Gastrocnemius medialis (tissue), 4 donors: ENCODE results near the gene TRIM28.

ENCODE experiments used
- POLR2A ChIP-seq, 2 donors: fragments of 450-650 bp; IDR thresholded peaks; one replicate each; pipeline ENCODE4 v1.6.1; 2017; ENCODE audit warnings: antibody characterized with exemption in 2 of 2, mild to moderate bottlenecking in 2 of 2, moderate library complexity in 2 of 2
- TF ChIP-seq, protein P1 (sequence below), 5 experiments: fragments of 450-650 bp in 3 of 5; fragments of 200-600 bp in 2 of 5; sonication (generic) in 2 of 5; IDR thresholded peaks in 4 of 5; conservative IDR thresholded peaks in 1 of 5; 1 replicate in 4 of 5; 2 replicates in 1 of 5; pipeline ENCODE4 v1.5.1; 2016 to 2019; ENCODE audit warnings: antibody characterized with exemption in 5 of 5, mild to moderate bottlenecking in 3 of 5, moderate library complexity in 3 of 5

DNA sequence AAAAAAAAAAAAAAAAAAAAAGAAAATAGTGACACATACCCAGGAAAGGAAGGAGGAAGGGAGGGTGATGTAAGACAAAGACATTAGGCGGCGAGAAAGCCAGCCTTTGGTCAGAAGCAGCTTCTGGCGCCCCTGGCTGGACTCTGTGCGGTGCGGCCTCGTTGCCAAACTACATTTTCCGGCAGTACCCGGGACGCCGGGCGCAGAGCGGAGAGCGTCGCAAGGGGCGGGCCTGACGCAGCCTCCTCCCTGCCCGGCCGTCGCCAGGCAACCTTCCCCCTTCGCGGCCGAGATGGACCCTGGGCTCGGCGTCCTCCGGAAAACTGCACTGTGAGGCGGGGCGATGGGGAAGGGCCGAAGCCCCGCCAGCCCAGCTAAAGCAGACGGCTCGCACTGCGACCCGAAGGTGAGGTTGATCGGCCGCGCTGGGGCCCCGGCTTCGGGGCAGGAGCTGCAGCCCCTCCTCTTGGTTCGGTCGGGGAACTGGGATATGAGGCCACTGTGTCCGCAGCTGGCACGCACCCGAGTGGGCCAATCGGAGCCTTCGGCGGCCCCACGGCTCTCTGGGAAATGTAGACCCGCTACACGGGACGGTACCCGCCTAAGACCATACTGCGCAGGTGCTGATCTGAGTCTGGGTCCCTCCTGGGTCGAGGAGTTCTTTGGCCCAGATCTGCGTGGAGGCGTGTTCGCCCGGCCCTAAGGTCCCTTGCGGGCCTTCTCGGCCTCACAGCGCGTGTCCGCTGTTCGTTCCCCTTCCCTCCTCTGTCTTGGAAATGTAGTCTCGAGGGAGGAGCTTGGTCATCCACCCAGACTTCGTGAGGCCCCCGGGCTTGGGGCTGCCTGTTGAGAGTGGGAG is 31.5 kb downstream of the TRIM28 start:
- TF ChIP-seq, protein P1, sequence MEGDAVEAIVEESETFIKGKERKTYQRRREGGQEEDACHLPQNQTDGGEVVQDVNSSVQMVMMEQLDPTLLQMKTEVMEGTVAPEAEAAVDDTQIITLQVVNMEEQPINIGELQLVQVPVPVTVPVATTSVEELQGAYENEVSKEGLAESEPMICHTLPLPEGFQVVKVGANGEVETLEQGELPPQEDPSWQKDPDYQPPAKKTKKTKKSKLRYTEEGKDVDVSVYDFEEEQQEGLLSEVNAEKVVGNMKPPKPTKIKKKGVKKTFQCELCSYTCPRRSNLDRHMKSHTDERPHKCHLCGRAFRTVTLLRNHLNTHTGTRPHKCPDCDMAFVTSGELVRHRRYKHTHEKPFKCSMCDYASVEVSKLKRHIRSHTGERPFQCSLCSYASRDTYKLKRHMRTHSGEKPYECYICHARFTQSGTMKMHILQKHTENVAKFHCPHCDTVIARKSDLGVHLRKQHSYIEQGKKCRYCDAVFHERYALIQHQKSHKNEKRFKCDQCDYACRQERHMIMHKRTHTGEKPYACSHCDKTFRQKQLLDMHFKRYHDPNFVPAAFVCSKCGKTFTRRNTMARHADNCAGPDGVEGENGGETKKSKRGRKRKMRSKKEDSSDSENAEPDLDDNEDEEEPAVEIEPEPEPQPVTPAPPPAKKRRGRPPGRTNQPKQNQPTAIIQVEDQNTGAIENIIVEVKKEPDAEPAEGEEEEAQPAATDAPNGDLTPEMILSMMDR (IDR thresholded peaks at IDR 0.05 in 4 of 5, conservative IDR thresholded peaks at IDR 0.05 in 1 of 5) = peak in 1 of 5 experiments; percentile 8
- TF ChIP-seq POLR2A (IDR thresholded peaks at IDR 0.05) = peak; percentile 56 to 71
